CD14-positive monocyte (primary cell): ENCODE data around the gene BICRAL. TPM values are rescaled to one million over a fixed set of nuclear protein-coding genes. Genes with fewer than 3 reads are reported as not detected.

ENCODE experiments used
- DNase-seq, 3 donors: peaks; one replicate each; pipeline ENCODE4 v3.0.0-alpha.2; 2011 to 2022
- H2AFZ ChIP-seq: 2 replicates; pipeline ENCODE4 v1.6.0; 2012; ENCODE audit warnings: mild to moderate bottlenecking, low read depth, low read length, inconsistent platforms; ENCODE audit not compliant: insufficient read depth, poor library complexity, severe bottlenecking
- H3K27ac ChIP-seq, 2 donors: 1 replicate in 1 of 2; 2 replicates in 1 of 2; pipeline ENCODE4 v1.5.1; 2012 to 2013; ENCODE audit warnings: low read length in 2 of 2, control low read depth in 1 of 2, inconsistent platforms in 1 of 2, low read depth in 1 of 2, mild to moderate bottlenecking in 1 of 2
- H3K27me3 ChIP-seq, 2 donors: one replicate each; pipeline versions ENCODE4 v1.6.0 to v1.6.1; 2011 to 2013; ENCODE audit warnings: low read length in 2 of 2; ENCODE audit not compliant: control insufficient read depth in 2 of 2, insufficient read depth in 2 of 2
- H3K36me3 ChIP-seq, 2 donors: replicated peaks in 1 of 2; 1 replicate in 1 of 2; 2 replicates in 1 of 2; pipeline versions ENCODE4 v1.5.1 to v1.6.1; 2012 to 2013; ENCODE audit warnings: low read length in 2 of 2, control low read depth in 1 of 2, inconsistent platforms in 1 of 2, mild to moderate bottlenecking in 1 of 2; ENCODE audit not compliant: insufficient read depth in 2 of 2, control insufficient read depth in 1 of 2
- H3K4me1 ChIP-seq, 2 donors: 1 replicate in 1 of 2; 2 replicates in 1 of 2; pipeline versions ENCODE4 v1.5.1 to v1.6.1; 2012 to 2013; ENCODE audit warnings: low read length in 2 of 2, control low read depth in 1 of 2, inconsistent platforms in 1 of 2, mild to moderate bottlenecking in 1 of 2, moderate library complexity in 1 of 2; ENCODE audit not compliant: insufficient read depth in 2 of 2, control insufficient read depth in 1 of 2
- H3K4me2 ChIP-seq: replicated peaks from 2 replicates; pipeline ENCODE3; 2012; ENCODE audit warnings: low read length, moderate library complexity, mild to moderate bottlenecking; ENCODE audit not compliant: poor library complexity, severe bottlenecking; ENCODE audit errors: extremely low read depth
- H3K4me3 ChIP-seq, 3 experiments: fragments of 200-600 bp in 1 of 3; sonication (generic) in 1 of 3; replicated peaks in 1 of 3; 1 replicate in 2 of 3; 2 replicates in 1 of 3; pipeline ENCODE4 v1.5.1; 2011 to 2013; ENCODE audit warnings: low read length in 3 of 3, mild to moderate bottlenecking in 3 of 3, control low read depth in 2 of 3, low read depth in 2 of 3, inconsistent platforms in 1 of 3, moderate library complexity in 1 of 3
- H3K79me2 ChIP-seq: 2 replicates; pipeline ENCODE4 v1.6.0; 2012; ENCODE audit warnings: mild to moderate bottlenecking, control low read depth, inconsistent platforms, low read length, moderate library complexity; ENCODE audit not compliant: insufficient read depth
- H3K9ac ChIP-seq: 2 replicates; pipeline ENCODE4 v1.6.0; 2017; ENCODE audit warnings: low read length, mild to moderate bottlenecking; ENCODE audit not compliant: insufficient read depth, poor library complexity, severe bottlenecking
- H3K9me3 ChIP-seq, 2 donors: replicated peaks in 1 of 2; 1 replicate in 1 of 2; 2 replicates in 1 of 2; pipeline versions ENCODE4 v1.5.1 to v1.6.1; 2012 to 2013; ENCODE audit warnings: low read length in 2 of 2, control low read depth in 1 of 2; ENCODE audit not compliant: control insufficient read depth in 1 of 2, insufficient read depth in 1 of 2
- H4K20me1 ChIP-seq: 2 replicates; pipeline ENCODE4 v1.6.0; 2012; ENCODE audit warnings: mild to moderate bottlenecking, low read length, control low read depth, moderate library complexity; ENCODE audit not compliant: insufficient read depth
- H3K27ac Mint-ChIP-seq, 7 donors: one replicate each; pipeline ENCODE4 v1.8.0; 2020; ENCODE audit warnings: mild to moderate bottlenecking in 7 of 7, mixed read lengths in 7 of 7, moderate library complexity in 6 of 7, inconsistent platforms in 2 of 7
- H3K27me3 Mint-ChIP-seq, 3 donors: one replicate each; pipeline ENCODE4 v1.8.0; 2021 to 2022; ENCODE audit warnings: low read depth in 3 of 3, mild to moderate bottlenecking in 3 of 3, mixed read lengths in 3 of 3, moderate library complexity in 3 of 3, inconsistent platforms in 1 of 3
- H3K36me3 Mint-ChIP-seq, 2 donors: one replicate each; pipeline ENCODE4 v1.8.0; 2020; ENCODE audit warnings: mixed read lengths in 2 of 2, inconsistent platforms in 1 of 2, mild to moderate bottlenecking in 1 of 2
- H3K4me1 Mint-ChIP-seq: one replicate; pipeline ENCODE4 v1.8.0; 2020; ENCODE audit warnings: mild to moderate bottlenecking, mixed read lengths
- H3K4me3 Mint-ChIP-seq, 2 donors: one replicate each; pipeline ENCODE4 v1.8.0; 2020; ENCODE audit warnings: mild to moderate bottlenecking in 2 of 2, mixed read lengths in 2 of 2, moderate library complexity in 1 of 2
- H3K9me3 Mint-ChIP-seq, 7 donors: one replicate each; pipeline ENCODE4 v1.8.0; 2020 to 2022; ENCODE audit warnings: mixed read lengths in 7 of 7, mild to moderate bottlenecking in 6 of 7, moderate library complexity in 6 of 7, inconsistent platforms in 2 of 7
- WGBS: methylation state at CpG from one replicate; pipeline ENCODE4 v1.1.5; 2013; ENCODE audit warnings: missing lambda C conversion rate; ENCODE audit not compliant: insufficient coverage; 5-methylcytosine and 5-hydroxymethylcytosine counted together
- intact Hi-C, 2 donors: fragments of 100-400 bp; cut with micrococcal nuclease; formaldehyde crosslinking; loops; one replicate each; pipeline versions ENCODE4 v1.15.0 to v1.15.1; 2023
- polyA plus RNA-seq, 3 donors: library from polyadenylated mRNA; depleted of rRNA in 1 of 3; unstranded in 2 of 3; stranded (reverse) in 1 of 3; fragments of 300-500 nt in 2 of 3; fragments of >200 nt in 1 of 3; fragmentation: Illumina TruSeq in 2 of 3; gene quantifications; 1 replicate in 2 of 3; 2 replicates in 1 of 3; pipeline ENCODE4 v1.2.3, GENCODE V29; 2012 to 2021
- TF ChIP-seq, protein P1 (sequence below): fragments of 200-600 bp; IDR thresholded peaks from one replicate; pipeline ENCODE4 v1.8.0; 2022; ENCODE audit warnings: antibody characterized with exemption, mild to moderate bottlenecking

The BICRAL gene
- polyA plus RNA-seq, 3 donors = 1.6 to 14.6 (median 2.2) TPM

DNA sequence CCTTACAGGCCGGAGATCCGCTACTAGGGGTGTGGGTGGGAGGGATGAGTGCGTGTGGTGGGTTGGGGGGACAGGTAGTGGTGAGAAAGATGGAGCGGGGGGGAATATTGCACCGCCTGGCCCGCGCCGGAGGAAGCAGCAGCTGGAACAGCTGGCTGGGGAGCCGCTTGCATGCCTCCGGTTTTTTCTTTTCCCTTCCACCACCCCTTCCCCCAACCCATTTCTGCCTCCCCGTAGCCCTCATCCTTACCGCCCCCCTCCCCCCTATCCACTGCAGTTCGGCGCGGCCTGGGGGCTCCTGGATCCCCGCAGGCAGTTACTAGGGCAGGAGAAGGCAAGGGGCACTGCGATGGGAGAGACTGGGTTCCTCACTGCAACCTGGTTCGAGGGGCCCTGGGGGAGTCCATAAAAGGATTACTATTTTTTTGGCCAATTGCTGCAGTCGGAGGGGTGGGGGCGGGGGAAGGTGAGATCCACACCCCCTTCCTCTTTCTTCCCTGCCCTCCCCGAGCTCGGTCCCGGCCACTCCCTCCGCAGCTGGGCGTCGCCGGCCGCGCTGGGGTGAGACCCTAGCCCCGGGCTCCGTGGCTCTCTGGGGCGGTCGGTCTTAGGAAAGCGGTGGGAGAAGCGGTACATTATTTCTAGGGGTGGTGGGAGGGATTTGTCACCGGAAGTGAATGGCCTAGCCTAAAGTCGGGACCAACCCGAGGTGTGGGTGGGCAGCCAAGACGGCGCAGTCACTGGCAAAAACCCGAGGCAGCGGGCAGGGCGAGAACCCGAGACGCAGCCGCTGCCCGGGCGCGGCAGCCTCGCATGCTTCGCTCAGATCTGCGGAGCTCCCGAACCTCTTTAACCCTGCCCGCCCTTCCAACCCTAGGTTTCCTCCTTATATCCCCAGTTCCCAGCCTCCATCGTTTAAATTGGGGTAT is 35.1 kb upstream of the BICRAL start:
- peak overlapping the region; percentile 97 for H3K9ac ChIP-seq
- peak overlapping the region; percentile 63 to 84 for H3K27ac ChIP-seq
- H3K27me3 ChIP-seq = no peaks in the 10 kb centered on the region
- H3K9me3 ChIP-seq = no peaks in the 10 kb centered on the region
- Mint-ChIP-seq H3K27ac (peak overlapping the region; percentile 76 to 95 (median 88)), H3K9me3 (peaks cover 0 to 2% (median 0%) of the 10 kb centered on the region in 7 donors), H3K27me3 (no peaks in the 10 kb centered on the region), H3K36me3 (peaks cover 0 to 9% of the 10 kb centered on the region in 2 donors), H3K4me3 (peak overlapping the region; percentile 96 to 100), H3K4me1 (peaks cover 39% of the 10 kb centered on the region)
- intact Hi-C loops = loop anchor here (2.0 to 10.0 kb wide), 4 partner anchors 36 to 428 kb away; partner anchors contain the start of genes BICRAL (in 2 of the 2) and SRF (in 1 of the 2)
- peaks cover 18 to 30% of the 10 kb centered on the region in 2 donors for H3K4me1 ChIP-seq
- peak; percentile 56 to 69 (median 65) for DNase-seq
- no peaks in the 10 kb centered on the region for H3K36me3 ChIP-seq
- peak overlapping the region; percentile 83 for H3K4me2 ChIP-seq
- H4K20me1 ChIP-seq = peaks cover 15% of the 10 kb centered on the region
- WGBS = 0% methylated on average over 28 of the region's 55 CpGs
- H2AFZ ChIP-seq = peak overlapping the region; percentile 87
- H3K79me2 ChIP-seq = peaks cover 33% of the 10 kb centered on the region
- H3K4me3 ChIP-seq = peak overlapping the region; percentile 83 to 99 (median 97)
- TF ChIP-seq, protein P1, sequence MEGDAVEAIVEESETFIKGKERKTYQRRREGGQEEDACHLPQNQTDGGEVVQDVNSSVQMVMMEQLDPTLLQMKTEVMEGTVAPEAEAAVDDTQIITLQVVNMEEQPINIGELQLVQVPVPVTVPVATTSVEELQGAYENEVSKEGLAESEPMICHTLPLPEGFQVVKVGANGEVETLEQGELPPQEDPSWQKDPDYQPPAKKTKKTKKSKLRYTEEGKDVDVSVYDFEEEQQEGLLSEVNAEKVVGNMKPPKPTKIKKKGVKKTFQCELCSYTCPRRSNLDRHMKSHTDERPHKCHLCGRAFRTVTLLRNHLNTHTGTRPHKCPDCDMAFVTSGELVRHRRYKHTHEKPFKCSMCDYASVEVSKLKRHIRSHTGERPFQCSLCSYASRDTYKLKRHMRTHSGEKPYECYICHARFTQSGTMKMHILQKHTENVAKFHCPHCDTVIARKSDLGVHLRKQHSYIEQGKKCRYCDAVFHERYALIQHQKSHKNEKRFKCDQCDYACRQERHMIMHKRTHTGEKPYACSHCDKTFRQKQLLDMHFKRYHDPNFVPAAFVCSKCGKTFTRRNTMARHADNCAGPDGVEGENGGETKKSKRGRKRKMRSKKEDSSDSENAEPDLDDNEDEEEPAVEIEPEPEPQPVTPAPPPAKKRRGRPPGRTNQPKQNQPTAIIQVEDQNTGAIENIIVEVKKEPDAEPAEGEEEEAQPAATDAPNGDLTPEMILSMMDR = no peak

GRCh38 chr6:42748203-42748898 is 33.5 kb upstream of the BICRAL start:
- Mint-ChIP-seq H3K4me1 (peaks cover 37% of the 10 kb centered on the region), H3K27ac (peak overlapping the region in 1 of 7 donors; percentile 16), H3K4me3 (peak overlapping the region; percentile 96 to 100), H3K36me3 (peaks cover 5 to 9% of the 10 kb centered on the region in 2 donors), H3K9me3 (peaks cover 0 to 2% (median 0%) of the 10 kb centered on the region in 7 donors), H3K27me3 (no peaks in the 10 kb centered on the region)
- Histone ChIP-seq H3K4me2 (peak overlapping the region; percentile 83), H3K79me2 (peaks cover 33% of the 10 kb centered on the region), H2AFZ (no peak overlapping the region), H3K4me1 (peaks cover 18 to 30% of the 10 kb centered on the region in 2 donors), H3K4me3 (peak overlapping the region in 1 of 3 experiments; percentile 97), H3K9ac (no peak overlapping the region), H3K27ac (no peak overlapping the region), H4K20me1 (peaks cover 15% of the 10 kb centered on the region), H3K9me3 (no peaks in the 10 kb centered on the region), H3K36me3 (no peaks in the 10 kb centered on the region), H3K27me3 (no peaks in the 10 kb centered on the region)
- 92% methylated on average over 2 of the region's 8 CpGs for WGBS
- no peak for DNase-seq
- TF ChIP-seq, protein P1 = no peak
- intact Hi-C loops = loop anchor here (5.0 to 10.0 kb wide), 3 partner anchors 146 to 426 kb away; partner anchors contain the start of gene SRF (in 1 of the 2)
